HCT116 (cell line): ENCODE data around the gene OMP. TPM values are rescaled to one million over a fixed set of nuclear protein-coding genes. Genes with fewer than 3 reads are reported as not detected.

Source experiments
- ATAC-seq: fragments of 200-7000 bp; cut with Tn5 transposase; 2 replicates; pipeline ENCODE4 v1.9.1; 2020; ENCODE audit warnings: mild to moderate bottlenecking, moderate library complexity
- BruUV-seq: library from RNA; stranded (reverse); fragments of 400-500 nt; replicated peaks from 2 replicates; lab custom pipeline; 2021; lab: Mats Ljungman, UMichigan
- CTCF ChIA-PET: fragments of 300-600 bp; sonication (Branson Sonifier 250); formaldehyde crosslinking; loops from one replicate; lab custom pipeline; 2021; ENCODE audit warnings: antibody characterized with exemption; lab: Charles Lee
- POLR2A ChIA-PET: fragments of 300-600, 350-600 bp; sonication (Branson Sonifier 250); formaldehyde crosslinking; loops from one replicate; lab custom pipeline; 2021; ENCODE audit warnings: antibody characterized with exemption; lab: Charles Lee
- RAD21 ChIA-PET, 2 experiments: fragments of 300-600 bp; sonication (Branson Sonifier 250); formaldehyde crosslinking; loops; one replicate each; lab custom pipeline; 2023; ENCODE audit warnings: low total read pairs in 2 of 2; ENCODE audit not compliant: uncharacterized antibody in 2 of 2, unreplicated experiment in 2 of 2, low non-redundant PET in 1 of 2; lab: Charles Lee
- DNase-seq: peaks from one replicate; pipeline ENCODE4 v3.0.0-alpha.2; 2010; ENCODE audit warnings: low read depth, low spot score
- H2AFZ ChIP-seq: fragments of 200-600 bp; shearing (Covaris generic), sonication (generic); 2 replicates; pipeline ENCODE4 v1.6.1; 2017; ENCODE audit warnings: low read depth, mixed run types, mixed read lengths, antibody characterized with exemption, low read length; ENCODE audit not compliant: poor library complexity, severe bottlenecking
- H3K27ac ChIP-seq: 2 replicates; pipeline ENCODE4 v1.5.1; 2012; ENCODE audit warnings: low read depth, low read length
- H3K27me3 ChIP-seq: fragments of 200-600 bp; sonication (generic); 2 replicates; pipeline ENCODE4 v1.6.1; 2016; ENCODE audit warnings: mixed run types, low read length, mixed read lengths; ENCODE audit not compliant: insufficient read depth
- H3K36me3 ChIP-seq, 2 experiments: fragments of 200-500 bp in 1 of 2; fragments of 200-600 bp in 1 of 2; sonication (Bioruptor generic) in 1 of 2; sonication (generic) in 1 of 2; 2 replicates each; pipeline versions ENCODE4 v1.5.1 to v1.6.1; 2014 to 2016; ENCODE audit warnings: low read length in 2 of 2, inconsistent platforms in 1 of 2, mixed read lengths in 1 of 2, mixed run types in 1 of 2; ENCODE audit not compliant: insufficient read depth in 2 of 2, control insufficient read depth in 1 of 2
- H3K4me1 ChIP-seq, 2 experiments: fragments of 200-600 bp in 1 of 2; sonication (generic) in 1 of 2; 2 replicates each; pipeline versions ENCODE4 v1.5.1 to v1.6.1; 2012 to 2017; ENCODE audit warnings: low read length in 2 of 2, inconsistent platforms in 1 of 2, mild to moderate bottlenecking in 1 of 2, mixed read lengths in 1 of 2, mixed run types in 1 of 2, moderate library complexity in 1 of 2; ENCODE audit not compliant: insufficient read depth in 2 of 2, control insufficient read depth in 1 of 2
- H3K4me2 ChIP-seq: fragments of 200-600 bp; sonication (generic); 2 replicates; pipeline ENCODE4 v1.6.1; 2017; ENCODE audit warnings: mixed run types, low read length, mixed read lengths
- H3K4me3 ChIP-seq, 2 experiments: fragments of 200-600 bp in 1 of 2; sonication (generic) in 1 of 2; replicated peaks in 1 of 2; 2 replicates each; pipeline ENCODE4 v1.5.1; 2011 to 2016; ENCODE audit warnings: low read length in 2 of 2, control low read depth in 1 of 2, low read depth in 1 of 2, mild to moderate bottlenecking in 1 of 2, mixed read lengths in 1 of 2, mixed run types in 1 of 2
- H3K79me2 ChIP-seq: fragments of 200-600 bp; sonication (generic); 2 replicates; pipeline ENCODE4 v1.6.1; 2017; ENCODE audit warnings: mild to moderate bottlenecking, mixed run types, low read length, moderate library complexity, mixed read lengths; ENCODE audit not compliant: insufficient read depth
- H3K9ac ChIP-seq: fragments of 200-600 bp; sonication (generic); 2 replicates; pipeline ENCODE4 v1.6.1; 2016; ENCODE audit warnings: low read length, mixed read lengths
- H3K9me2 ChIP-seq: fragments of 200-600 bp; sonication (generic), shearing (Covaris generic); 2 replicates; pipeline ENCODE4 v1.6.1; 2017; ENCODE audit warnings: mixed run types, mild to moderate bottlenecking, moderate library complexity; ENCODE audit not compliant: insufficient read depth
- H3K9me3 ChIP-seq, 2 experiments: fragments of 200-500 bp in 1 of 2; fragments of 200-600 bp in 1 of 2; sonication (Bioruptor generic) in 1 of 2; sonication (generic) in 1 of 2; 2 replicates each; pipeline ENCODE4 v1.6.1; 2014 to 2017; ENCODE audit warnings: low read length in 2 of 2, mixed read lengths in 2 of 2, inconsistent platforms in 1 of 2, low read depth in 1 of 2, mild to moderate bottlenecking in 1 of 2, mixed run types in 1 of 2, moderate library complexity in 1 of 2; ENCODE audit not compliant: control insufficient read depth in 1 of 2, insufficient read depth in 1 of 2
- H4K20me1 ChIP-seq: fragments of 200-600 bp; sonication (generic), shearing (Covaris generic); 2 replicates; pipeline ENCODE4 v1.6.1; 2017; ENCODE audit warnings: mixed run types, mild to moderate bottlenecking, moderate library complexity; ENCODE audit not compliant: insufficient read depth
- EZH2phosphoT487 ChIP-seq: fragments of 200-600 bp; IDR thresholded peaks from 2 replicates; pipeline ENCODE4 v1.6.1; 2018; ENCODE audit warnings: antibody characterized with exemption, borderline replicate concordance
- FOSL1 ChIP-seq: IDR thresholded peaks from 2 replicates; pipeline ENCODE4 v1.6.1; 2012; ENCODE audit warnings: low read depth
- POLR2AphosphoS5 ChIP-seq: IDR thresholded peaks from 2 replicates; pipeline ENCODE4 v1.6.1; 2011; ENCODE audit warnings: mild to moderate bottlenecking, low read depth, low read length, moderate library complexity
- SIN3A ChIP-seq: IDR thresholded peaks from 2 replicates; pipeline ENCODE4 v1.6.1; 2012; ENCODE audit warnings: low read depth
- YY1 ChIP-seq: IDR thresholded peaks from 2 replicates; pipeline ENCODE4 v1.6.1; 2011; ENCODE audit warnings: low read length, low read depth, moderate library complexity, mild to moderate bottlenecking; ENCODE audit not compliant: insufficient replicate concordance; ENCODE audit errors: extremely low read depth
- ZNF274 ChIP-seq: fragments of 200-500 bp; sonication (Bioruptor generic); IDR thresholded peaks from 2 replicates; pipeline ENCODE4 v1.6.1; 2014; ENCODE audit warnings: mild to moderate bottlenecking, low read depth, low read length, inconsistent platforms
- intact Hi-C: fragments of 100-400 bp; cut with micrococcal nuclease; formaldehyde crosslinking; loops from 2 replicates; pipeline ENCODE4 v1.10.0; 2022
- total RNA-seq: library from RNA; stranded (reverse); gene quantifications from one replicate; pipeline ENCODE4 v1.2.1, GENCODE V29; 2021; ENCODE audit not compliant: unreplicated experiment
- TF ChIP-seq, protein P1 (sequence below): IDR thresholded peaks from 2 replicates; pipeline ENCODE4 v1.6.1; 2012; ENCODE audit warnings: low read depth

The OMP gene
- total RNA-seq, 1 experiment from 2014 or later = not detected

DNA sequence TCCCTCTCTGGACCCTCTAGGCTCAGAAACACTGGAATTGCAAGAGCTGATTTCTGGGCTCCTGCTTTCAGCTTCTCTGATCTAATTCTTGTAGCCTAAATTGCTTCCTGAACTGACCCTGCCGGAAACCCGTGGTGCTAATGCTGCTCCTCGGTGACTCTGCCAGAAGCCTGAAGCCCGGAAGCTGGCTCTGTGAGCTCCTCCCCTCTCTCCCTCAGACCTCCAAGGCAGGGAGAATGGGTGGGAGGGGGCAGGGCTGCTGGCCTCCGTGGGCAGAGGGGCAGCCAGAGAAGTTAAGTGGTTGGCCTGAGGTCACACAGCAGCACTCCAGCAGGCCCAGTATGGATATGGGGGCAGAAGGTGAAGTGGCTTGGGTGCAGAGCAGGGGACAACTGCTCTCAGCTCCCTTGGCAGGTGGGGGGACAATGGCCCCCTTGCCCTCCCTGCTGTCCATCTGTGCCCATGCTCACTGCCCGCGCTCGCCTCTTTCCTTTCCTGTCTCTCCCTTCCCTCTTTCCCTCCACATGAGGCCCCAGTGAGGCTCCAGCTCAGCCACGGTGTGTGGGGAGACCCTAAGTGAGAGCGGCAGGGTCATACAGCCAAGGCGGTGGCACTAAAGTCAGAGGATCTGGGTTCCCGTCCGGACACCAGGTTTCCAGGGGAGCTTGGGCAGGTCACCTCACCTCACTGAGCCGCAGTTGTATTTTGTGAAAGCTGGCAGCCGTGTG is 19.6 kb upstream of the OMP start:
- no peak for ATAC-seq

More for the DNA sequence above, 19.6 kb upstream of the OMP start:
- H3K27ac ChIP-seq = no peak overlapping the region
- DNase-seq = no peak
- no TSS peak for BruUV-seq
- H3K9me3 ChIP-seq = no peaks in the 10 kb centered on the region
- H3K79me2 ChIP-seq = no peaks in the 10 kb centered on the region
- H3K4me2 ChIP-seq = no peak overlapping the region
- intact Hi-C loops = no loop called here
- no peaks in the 10 kb centered on the region for H3K9me2 ChIP-seq
- H2AFZ ChIP-seq = no peak overlapping the region
- no peak overlapping the region for H3K4me3 ChIP-seq
- POLR2A ChIA-PET = no interaction called here
- H3K9ac ChIP-seq = no peak overlapping the region
- RAD21 ChIA-PET = no interaction called here
- CTCF ChIA-PET = interaction anchor here (1.4 to 3.6 kb wide), 2 partner anchors 8 to 18 kb away, joined by 4 to 19 read pairs; no protein-coding TSS in a partner anchor
- TF ChIP-seq, protein P1, sequence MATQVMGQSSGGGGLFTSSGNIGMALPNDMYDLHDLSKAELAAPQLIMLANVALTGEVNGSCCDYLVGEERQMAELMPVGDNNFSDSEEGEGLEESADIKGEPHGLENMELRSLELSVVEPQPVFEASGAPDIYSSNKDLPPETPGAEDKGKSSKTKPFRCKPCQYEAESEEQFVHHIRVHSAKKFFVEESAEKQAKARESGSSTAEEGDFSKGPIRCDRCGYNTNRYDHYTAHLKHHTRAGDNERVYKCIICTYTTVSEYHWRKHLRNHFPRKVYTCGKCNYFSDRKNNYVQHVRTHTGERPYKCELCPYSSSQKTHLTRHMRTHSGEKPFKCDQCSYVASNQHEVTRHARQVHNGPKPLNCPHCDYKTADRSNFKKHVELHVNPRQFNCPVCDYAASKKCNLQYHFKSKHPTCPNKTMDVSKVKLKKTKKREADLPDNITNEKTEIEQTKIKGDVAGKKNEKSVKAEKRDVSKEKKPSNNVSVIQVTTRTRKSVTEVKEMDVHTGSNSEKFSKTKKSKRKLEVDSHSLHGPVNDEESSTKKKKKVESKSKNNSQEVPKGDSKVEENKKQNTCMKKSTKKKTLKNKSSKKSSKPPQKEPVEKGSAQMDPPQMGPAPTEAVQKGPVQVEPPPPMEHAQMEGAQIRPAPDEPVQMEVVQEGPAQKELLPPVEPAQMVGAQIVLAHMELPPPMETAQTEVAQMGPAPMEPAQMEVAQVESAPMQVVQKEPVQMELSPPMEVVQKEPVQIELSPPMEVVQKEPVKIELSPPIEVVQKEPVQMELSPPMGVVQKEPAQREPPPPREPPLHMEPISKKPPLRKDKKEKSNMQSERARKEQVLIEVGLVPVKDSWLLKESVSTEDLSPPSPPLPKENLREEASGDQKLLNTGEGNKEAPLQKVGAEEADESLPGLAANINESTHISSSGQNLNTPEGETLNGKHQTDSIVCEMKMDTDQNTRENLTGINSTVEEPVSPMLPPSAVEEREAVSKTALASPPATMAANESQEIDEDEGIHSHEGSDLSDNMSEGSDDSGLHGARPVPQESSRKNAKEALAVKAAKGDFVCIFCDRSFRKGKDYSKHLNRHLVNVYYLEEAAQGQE = no peak
- no peak for TF ChIP-seq EZH2phosphoT487
- TF ChIP-seq POLR2AphosphoS5 = no peak
- TF ChIP-seq SIN3A = no peak
- no peak for TF ChIP-seq FOSL1
- TF ChIP-seq YY1 = no peak
- TF ChIP-seq ZNF274 = no peak
- H4K20me1 ChIP-seq = no peaks in the 10 kb centered on the region
- no peaks in the 10 kb centered on the region for H3K4me1 ChIP-seq
- H3K36me3 ChIP-seq = no peaks in the 10 kb centered on the region
- H3K27me3 ChIP-seq = no peaks in the 10 kb centered on the region
